GM19463 (cell line): Measurements from ENCODE around the gene RPTOR.
"Not testable (repeated sequence)": the region's sequence is repeated elsewhere in the genome, so short reads cannot be mapped to it uniquely, and the experiment has no call there.

ENCODE experiments used
- ATAC-seq: cut with Tn5 transposase; IDR thresholded peaks from one replicate; pipeline ENCODE4 v1.9.1; 2021; ENCODE audit warnings: mild to moderate bottlenecking, moderate library complexity; ENCODE audit not compliant: unreplicated experiment

Gene RPTOR

DNA sequence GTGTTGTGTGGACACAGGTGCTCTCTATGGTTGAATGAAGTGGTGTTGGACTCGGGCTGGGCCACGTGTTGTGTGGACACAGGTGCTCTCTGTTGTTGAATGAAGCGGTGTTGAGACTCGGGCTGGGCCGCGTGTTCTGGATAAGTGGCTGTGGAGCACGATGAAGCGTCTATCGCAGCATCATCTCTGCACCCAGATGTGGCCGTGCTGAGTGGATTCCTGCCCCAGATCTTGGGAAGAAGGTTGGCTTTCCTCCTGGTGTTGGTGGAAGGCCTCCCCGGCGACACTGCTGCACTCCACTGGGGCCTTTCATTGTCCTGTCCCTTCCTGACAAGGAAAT, 69.1 kb downstream of the RPTOR start:
- ATAC-seq = no peak

DNA sequence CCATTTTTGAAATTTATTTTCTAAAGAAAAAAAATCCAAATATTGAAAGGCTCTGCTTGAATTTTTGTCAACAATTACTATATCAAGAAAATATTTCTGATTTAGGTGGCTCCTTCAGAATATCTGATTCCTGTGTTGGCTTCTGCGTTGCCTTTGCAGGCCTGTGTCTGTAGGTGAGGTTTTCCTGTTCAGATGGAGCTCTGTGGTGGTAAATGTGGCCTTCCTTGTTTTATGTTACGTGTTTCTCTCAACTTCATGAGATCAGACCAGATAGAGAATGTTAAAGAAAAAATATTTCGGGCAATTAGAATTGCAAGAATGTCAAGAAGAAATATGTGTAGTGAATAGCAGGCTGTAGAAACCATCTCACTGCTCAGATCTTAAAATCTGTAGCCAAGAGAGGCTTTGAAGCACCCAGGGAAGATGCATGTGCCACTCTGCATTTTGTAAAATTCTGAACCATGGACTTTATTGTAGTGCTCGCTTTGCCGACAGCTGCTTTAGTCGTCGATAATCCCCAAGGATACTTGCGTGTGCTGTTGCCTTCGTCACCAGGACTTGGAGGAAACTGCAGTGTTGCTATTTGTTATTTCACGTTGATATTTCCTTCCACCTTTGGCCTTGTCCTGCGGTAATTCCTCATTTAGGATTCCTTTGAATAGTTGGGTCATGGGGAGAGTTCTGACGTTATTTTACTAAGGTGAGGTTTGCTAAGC, 69.9 kb downstream of the RPTOR start:
- ATAC-seq = no peak

DNA sequence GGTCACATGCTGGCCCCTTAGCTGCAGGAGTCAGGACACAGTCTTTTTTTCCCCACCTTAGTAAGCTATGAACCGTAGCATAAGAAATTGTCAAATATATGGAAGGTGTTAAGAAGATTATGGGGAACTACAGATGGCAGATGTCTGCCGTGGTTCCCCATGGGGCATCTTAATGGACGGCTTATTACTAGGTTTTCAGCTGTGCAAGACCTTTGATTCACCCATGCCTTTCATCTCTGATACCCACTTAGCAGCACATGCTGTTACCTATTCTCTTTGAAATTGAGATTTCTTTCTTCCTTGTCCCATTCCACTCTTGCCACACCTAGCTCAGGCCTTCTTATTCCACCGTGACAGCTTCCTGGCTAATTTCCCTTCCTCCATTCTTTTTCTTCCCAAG, 70.7 kb downstream of the RPTOR start:
- no peak for ATAC-seq

DNA sequence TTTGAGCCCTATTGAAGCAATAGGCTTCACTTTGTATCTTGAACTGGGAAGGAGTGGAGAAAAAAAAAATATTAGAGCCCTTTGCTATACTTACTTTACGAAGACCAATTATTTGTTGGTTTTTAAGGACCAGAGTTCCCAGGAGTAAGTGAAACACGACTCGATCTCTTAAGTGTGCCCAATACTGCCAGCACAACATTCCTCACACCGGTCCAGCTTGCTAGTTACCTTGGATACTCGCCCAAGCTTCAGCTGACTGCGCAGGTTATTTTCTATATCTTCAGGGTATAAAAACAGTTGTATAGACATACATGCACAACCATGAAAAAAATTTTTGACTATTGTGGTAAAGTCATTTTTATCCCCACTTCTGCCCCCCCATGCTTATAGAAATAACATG, 72.1 kb downstream of the RPTOR start:
- ATAC-seq = no peak

DNA sequence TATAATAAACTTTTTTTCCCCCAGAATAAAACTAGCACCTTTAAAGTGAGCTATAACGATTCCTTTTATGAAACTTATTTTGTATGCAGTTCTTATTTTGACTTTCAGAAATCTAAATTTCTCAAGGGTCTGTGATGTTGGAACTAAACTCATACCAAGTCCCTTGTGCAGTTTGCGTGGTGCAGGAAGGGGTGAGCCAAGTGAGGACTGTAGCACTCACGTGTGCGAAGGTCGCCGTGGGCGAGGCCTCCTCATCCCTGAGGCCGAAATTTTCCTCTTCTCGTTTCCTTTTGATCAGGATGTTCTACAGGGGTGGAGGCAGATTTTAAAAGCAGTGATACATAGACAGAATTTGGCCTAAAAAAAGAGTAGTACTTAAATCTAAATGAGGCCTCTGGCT, 73.7 kb downstream of the RPTOR start:
- no peak for ATAC-seq

DNA sequence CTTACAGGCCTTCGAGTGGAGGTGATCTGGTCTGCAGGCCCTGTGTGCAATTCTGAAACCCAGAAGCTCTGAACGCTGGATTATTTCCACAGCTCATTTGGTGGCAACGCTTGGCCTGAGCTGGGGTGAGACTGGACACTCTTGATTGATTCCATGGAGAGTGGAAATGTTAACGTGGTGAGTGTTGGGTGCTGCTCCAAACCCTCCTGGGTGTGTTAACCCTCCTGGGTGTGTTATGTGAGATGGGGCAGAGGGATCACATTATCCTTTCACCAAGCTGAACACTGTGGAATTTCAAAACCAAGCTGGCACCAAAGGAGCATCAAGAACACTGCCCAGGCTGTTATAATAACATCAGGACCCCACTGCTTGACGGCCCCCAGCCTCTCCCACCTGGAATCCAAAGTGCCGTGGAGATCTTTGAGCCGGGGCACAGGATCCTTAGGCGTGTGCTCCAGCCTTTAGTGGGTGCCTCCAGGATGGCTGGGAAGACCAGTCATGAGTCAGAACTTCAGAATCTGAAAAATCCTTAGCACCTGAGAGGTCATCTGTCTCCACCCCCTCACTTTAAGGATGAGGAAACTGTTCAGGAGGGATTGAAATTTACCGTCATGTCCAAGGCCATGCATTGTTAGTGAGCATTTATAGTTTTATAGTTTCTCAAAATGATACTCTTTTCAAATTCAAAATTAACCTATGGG, 75.0 kb downstream of the RPTOR start:
- ATAC-seq = no peak

DNA sequence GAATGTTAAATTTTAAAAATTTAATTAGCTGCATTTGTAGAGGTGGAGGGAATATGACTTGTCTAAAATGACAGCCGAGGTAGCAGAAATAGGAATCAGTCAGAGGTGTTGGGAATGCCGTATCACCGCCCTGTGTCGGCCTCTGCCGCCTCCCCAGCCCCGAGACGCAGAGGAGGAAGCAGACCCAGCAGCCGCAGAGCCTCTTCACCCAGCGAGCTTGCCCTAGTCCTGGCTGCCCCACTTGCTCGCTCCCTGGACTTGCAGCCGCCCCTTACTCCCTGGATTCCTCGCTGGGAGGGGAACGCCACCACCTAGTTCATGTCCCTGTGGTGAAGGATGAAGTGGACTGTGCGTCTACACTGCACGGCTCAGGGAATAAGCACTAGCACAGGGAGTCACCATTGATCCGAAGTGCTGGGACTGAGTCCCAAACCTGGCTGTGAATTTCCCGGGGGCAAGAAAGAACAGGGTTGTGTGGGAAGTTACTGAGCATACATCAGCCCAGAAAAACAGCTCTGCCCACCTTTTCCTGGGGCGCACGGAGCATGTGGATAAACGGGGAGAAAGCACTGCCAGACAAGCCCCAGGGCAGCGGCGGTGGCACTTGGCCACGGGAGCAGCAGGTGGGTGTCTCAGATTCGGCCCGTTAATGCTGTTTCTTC, 76.8 kb downstream of the RPTOR start:
- no peak for ATAC-seq

DNA sequence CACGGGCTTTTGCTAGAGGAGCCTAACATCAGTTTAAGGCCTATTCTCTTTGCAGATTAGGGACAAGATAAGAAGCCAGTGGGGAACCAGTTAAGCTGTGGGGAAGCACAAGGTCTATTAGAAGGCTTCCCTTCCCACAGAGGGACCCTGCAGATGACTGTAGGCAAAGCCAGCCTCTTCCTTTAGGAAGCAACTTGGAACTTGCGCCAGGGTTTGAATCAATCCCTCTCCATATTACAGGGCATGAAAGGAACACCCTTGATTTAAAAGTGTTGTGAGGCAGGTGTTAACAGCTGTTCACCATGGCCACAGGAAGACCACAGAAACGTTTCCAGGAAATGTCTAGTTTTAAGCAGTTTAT, 77.3 kb downstream of the RPTOR start:
- no peak for ATAC-seq

DNA sequence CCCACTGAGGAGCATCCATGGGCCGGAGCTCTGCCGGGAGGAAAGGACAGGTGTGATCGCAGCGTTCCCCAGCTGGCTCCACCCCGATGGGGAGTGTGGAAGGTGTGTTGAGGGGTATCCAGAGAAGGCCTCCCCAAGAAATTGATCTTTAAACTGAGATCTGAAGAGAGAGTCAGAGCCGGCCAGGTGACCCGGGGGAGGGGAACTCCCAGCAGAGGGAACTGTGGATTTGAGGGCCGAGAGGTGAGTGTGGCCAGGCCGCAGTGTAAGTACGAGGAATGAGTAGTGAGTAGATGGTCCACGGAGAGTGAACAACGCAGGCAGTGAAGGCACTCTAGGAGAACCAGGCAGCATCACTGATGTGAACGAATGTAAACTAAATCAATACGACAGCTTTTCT, 80.2 kb downstream of the RPTOR start:
- ATAC-seq = no peak

DNA sequence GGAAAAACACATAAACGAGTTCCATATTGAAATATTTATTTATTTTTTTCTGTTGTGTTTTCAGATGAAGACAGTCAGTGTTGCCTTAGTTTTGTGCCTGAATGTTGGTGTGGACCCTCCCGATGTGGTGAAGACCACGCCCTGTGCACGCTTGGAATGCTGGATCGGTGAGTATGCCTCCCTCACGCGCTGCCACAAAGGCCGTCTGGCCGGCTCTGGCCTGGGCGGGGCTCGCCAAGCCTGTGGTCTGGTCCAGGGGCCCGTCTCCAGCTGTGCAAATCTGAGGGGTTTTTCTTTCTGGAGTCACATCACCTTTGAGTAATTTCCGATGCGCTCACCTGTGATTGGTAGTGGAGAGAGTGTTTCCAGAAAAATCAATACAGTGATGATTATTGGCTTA, 81.0 kb downstream of the RPTOR start:
- no peak for ATAC-seq

DNA sequence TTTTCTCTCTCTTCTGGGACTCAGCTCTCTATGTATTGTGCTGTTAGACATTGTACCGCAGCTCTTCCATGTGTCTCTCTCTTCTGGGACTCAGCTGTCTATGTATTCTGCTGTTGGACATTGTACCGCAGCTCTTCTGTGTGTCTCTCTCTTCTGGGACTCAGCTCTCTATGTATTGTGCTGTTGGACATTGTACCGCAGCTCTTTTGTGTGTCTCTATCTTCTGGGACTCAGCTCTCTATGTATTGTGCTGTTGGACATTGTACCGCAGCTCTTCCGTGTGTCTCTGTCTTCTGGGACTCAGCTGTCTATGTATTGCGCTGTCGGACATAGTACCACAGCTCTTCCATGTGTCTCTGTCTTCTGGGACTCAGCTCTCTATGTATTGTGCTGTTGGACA, 84.2 kb downstream of the RPTOR start:
- not testable (repeated sequence) for ATAC-seq

DNA sequence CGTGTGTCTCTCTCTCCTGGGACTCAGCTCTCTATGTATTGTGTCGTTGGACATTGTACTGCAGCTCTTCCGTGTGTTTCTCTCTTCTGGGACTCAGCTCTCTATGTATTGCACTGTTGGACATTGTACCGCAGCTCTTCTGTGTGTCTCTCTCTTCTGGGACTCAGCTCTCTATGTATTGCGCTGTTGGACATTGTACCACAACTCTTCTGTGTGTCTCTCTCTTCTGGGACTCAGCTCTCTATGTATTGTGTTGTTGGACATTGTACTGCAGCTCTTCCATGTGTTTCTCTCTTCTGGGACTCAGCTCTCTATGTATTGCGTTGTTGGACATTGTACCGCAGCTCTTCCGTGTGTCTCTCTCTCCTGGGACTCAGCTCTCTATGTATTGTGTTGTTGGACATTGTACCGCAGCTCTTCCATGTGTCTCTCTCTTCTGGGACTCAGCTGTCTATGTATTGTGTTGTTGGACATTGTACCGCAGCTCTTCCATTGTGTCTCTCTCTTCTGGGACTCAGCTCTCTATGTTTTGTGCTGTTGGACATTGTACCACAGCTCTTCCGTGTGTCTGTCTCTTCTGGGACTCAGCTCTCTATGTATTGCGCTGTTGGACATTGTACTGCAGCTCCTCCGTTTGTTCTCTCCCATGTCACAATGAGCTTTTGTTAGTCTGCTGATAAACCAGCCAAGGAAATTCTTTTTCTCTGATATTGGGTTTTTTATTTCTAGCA, 84.8 kb downstream of the RPTOR start:
- no peak for ATAC-seq

DNA sequence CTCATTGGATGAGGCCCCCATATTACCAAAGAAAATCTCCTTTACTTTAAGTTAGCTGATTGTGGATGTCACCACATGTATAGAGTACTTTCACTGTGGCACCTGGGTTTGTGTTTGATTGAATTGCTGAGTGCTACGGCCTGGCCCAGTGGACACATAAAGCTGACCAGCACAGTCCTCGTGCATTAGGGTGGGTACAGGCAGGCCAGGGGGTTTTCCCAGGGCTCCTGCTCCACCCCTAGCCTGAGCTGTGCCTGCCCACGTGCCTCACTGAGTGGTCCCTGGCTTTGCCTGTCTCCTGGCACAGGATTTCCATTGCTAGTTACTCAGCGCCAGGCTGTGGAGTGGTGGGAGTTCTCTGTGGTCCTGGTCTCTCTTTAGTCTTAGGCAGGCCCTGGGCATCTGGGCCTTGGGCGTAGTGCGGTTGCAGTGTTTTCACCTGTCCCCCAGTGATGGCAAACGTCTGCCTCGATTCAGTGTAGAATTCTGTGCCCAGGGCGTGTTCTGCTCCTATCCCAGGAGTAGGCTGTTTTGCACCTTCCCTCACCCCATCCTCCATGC, 86.0 kb downstream of the RPTOR start:
- ATAC-seq = no peak

DNA sequence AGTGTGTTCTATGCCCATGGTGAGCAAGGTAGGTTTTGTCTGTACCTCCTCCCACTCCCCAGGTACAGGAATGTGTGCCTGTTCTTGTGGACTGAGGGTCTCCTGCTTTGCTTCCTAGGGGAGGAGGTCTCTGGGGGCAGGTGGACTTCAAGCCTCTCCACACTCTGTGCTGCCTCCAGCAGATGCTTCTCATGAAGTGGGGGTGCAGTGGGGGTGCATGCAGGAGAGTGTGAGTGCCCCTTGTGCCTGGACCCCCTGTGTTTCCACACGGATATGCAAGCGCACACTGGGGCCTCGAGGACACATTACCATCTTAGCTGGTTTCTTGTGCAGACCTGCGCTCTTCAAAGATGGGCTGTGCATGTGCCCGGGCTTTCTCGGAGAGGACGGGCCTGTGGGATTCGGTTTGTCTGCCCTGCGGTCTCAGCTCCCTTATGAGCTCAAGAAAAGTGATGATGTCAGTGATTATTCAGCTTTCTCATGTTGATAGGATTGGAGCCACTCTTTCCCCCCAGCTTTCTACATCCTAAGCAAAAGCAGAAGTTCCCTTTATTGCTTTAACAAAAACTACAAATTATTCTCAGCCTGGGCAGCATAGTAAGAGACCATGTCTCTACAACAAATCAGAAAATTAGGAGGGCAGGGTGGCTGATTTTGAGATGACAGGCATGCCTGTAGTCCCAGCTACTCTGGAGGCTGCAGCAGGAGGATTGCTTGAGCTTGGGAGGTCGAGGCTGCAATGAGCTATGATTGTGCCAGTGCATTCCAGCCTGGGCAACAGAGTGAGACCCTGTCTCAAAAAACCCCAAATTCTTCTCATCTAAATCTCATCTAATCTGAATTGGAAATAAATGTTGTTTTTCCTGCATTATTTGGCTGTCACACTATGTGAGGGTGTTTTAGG, 86.8 kb downstream of the RPTOR start:
- no peak for ATAC-seq

DNA sequence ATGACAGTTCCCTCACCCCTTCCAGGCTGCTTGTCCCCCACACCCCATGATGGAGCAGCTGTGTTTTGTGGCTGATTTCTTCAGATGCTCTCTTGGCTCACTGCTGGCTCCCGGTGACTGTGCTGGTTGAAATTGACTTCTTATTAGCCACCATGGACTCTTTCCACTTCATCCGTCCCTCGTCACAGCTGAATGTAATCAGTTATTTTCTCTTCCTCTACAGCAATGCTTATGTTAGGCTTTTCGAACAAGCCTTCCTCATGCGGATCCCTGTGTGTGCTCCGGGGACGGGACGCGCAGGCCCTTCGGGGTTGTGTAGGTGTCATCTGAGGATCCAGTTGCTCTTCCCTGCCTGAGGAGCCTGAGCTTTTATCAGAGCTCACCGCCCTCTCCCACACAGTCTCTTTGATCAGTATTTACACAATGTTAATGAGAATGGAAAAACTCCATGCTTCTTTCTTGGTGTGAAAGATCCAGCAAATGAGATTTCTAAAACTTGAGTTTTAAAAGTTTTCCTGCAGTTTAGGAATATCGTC, 87.5 kb downstream of the RPTOR start:
- no peak for ATAC-seq

DNA sequence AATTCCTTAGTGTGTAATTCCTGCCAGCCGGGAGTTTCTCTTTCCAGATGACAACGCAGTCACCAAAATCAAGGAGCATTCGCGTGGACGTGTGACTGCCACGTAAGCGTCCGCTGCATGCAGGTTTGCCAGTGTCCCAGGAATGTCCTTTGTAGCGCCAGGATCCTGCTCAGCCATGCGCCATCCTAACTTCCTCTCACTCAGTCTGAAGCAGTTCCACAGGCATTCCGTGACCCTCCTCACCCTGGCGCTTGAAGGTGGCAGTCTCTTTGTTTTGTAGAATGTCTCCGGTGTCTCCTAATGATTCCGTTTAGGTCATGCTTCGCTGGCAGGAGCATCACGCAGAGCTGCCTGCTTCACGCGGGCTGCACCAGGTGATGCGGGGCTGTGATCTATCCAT, 88.6 kb downstream of the RPTOR start:
- no peak for ATAC-seq

DNA sequence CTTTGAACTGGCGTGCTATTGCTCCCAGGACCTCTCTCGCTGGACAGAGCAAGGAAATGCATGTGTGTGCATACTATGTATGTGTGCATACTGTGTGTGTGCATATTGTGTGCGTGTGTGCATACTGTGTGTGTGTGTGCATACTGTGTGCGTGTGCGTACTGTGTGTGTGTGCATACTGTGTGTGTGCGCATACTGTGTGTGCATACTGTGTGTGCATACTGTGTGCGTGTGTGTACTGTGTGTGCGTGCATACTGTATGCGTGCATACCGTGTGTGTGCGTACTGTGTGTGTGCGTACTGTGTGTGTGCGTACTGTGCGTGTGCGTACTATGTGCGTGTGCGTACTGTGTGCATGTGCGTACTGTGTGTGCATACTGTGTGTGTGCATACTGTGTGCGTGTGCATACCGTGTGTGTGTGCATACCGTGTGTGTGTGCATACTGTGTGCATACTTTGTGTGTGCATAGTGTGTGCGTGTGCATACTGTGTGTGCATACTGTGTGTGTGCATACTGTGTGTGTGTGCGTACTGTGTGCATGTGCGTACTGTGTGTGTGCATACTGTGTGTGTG, 89.4 kb downstream of the RPTOR start:
- no peak for ATAC-seq

DNA sequence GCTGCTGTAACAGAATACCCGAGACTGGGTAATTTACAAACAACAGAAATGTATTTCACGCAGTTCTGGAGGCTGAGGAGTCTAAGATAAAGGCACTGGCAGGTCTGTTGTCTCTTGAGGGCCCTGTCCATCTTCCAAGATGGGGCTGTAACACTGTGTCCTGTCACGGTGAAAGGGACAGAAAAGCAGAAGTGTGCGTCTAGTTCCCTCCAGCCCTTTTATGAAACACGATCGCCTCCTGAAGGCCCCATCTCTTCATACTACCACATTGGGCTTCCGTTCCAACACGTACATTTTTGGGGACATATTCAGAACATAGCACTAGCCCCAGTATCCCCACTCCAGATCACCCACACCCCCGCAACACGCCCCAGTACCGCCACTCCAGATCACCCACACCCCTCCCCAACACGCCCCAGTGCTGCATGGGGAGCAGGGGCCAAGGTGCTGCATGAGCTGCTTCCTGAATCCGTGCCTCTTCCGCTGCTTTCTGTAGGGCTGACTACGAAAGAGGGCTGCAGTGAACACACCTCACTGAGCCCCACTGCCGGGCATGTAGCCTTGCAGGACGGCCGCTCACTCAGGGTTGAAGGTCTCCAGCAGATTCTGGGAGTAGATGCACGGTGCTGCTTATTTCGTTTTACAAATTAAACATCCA, 91.9 kb downstream of the RPTOR start:
- ATAC-seq = no peak

DNA sequence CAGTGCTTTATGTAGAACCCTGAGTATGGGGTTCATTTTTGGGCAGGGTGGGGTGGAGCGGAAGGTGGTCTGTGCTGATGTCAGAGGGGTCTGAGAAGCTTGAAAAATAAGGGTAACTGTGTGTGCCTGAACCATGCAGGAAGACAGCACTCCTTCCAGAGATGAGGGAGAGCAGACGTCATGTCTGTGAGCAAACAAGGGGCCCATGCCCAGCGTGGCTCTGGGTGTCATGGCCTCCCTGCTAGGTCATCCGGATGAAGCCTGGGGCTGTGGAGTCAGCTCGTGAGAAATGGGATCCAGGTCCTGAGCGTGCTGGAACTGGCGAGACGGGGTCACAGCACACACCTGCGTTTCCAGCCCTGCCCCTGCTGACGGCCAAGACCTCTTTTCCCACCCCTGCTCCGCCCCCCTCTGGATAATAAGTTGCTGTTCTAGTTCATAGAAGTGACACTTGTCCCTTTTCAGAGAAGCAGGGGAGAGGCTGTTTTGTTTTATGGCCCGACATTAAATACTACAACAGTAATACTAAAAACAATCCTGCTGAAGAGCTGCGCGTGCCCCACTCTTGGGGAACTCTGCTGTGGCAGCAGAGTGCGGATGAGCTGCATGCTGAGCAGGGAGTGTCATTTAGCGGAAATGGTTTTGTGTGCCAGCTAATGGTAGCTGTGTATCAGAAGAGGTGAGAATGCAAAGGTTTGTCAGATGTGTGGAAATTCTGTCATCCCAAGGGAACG, 92.6 kb downstream of the RPTOR start:
- ATAC-seq = no peak
